Stimulated activated CD8-positive, alpha-beta memory T cell treated with anti-CD3 and anti-CD28 coated beads, Interleukin-12 subunit alpha, Interleukin-12 subunit beta, amount 100 ng/mL, for 24 hours (primary cell): Measurements from ENCODE around the gene PC.

Experiments
- DNase-seq: peaks from one replicate; pipeline ENCODE4 v3.0.0-alpha.2; 2020; ENCODE audit errors: extremely low read depth

Gene PC

DNA sequence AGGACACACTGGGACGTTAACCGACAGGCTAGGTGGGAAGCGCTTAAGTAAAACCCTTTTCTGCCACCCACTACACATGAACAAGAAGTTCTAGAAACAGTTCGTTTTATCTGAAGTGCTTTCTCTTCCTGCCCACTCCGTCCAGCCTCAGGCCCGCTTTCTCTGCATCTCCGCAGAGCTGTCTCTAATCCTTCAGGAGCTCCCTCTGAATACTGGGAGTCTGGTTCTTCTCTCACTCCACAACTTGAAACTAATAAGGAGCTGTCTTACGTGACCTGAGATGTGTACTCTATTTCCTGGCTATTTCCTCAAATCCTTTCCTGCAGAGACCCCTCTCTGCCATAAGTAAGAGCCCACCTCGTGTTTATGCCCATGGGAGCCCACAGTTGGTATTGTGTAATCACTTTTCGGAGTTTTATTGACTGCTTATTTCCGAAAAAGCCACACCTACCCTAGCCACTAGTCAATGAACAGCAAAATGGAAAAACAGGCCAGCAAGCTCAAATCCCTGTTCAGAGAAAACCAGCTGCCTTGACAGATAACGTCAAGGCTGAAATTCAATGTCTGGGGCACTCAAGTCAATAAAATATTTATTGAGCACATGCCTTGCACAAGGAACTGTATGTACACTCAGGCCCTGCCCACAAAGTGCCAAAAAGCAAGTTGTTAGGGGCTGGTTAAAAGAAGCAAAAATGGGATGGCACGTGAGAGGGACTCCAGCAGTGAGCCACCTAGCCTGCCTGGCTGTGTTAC, 4.9 kb downstream of the PC start:
- no peak for DNase-seq

DNA sequence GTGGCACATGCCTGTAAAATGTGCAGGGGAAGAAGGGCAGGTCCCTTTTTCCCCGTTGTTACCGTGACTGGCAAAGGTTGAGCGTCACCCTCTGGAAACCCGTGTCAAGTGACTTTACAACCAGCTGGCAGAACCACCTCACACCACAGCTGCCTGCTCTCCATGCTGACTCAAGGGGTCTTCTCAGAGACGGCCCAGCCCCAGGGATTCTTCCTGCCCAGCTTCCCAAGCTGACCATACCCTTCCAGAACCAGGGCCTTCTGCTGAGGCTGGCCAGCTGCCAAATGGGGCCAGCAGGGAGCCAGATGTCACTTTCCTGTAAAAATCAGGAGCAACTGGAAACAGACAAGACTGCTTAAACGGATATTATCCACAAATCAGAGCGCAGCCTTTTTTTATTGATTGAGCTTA, 6.3 kb downstream of the PC start:
- no peak for DNase-seq

DNA sequence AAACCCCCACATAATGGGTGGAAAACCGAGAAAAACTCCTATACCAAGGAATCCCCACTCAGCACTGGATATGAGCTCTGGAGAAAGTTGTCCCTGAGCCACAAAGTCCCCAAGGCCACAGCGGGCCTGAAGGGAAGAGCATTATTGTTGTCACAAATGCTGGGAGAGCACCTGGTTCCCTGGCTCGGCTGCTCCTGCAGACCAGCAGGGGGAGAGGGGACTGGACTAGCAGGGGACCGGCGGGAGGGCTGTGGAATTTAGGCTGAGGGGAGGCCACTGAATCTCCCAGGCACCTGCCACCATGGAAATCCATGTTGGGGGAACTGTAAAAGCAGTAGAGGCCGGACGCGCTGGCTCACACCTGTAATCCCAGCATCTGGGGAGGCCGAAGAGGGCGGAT, 7.0 kb downstream of the PC start:
- no peak for DNase-seq

DNA sequence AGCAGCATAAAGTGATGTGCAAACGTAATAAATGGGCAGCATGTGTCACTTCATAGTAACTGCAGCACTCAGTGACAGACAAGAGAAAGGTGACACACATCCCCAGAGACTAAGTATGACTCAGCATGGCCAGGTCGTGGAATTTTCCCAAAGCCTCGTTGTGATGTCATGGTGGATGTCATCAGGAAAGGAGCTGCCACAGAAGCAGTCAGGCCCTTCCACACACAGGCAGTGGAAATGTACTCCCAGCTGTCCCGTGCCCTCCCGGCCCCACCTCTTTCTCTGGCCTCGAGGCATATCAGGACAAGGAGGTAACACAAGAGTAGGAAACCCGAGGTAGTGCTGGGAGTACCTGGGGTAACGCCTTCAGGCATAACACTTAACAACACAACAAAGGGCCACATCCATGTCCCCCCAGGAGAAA, 8.1 kb downstream of the PC start:
- no peak for DNase-seq

DNA sequence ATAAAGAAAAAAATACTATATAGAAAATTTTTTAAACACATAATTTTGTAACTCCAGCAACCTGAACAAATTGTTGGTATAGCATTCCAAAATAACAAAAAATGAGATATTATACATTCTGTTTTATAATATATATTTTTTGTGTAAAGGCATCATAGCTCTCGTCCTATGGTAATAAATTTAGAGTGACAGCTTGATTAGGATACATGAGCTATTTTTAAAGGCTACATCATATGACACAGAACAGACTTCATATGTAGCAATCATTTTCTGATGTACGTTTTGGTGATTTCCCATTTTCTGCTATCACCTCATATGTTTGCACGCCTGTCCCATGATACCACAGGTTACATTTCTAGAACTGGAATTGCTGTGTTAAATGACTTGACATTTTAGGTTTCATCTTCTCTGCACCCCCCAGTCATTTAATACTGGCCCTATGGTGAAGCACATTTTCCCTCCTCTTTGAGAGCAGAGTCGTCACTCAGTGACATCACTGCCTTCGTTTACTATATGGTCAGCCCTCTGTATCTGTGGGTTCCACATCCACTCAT, 19.5 kb downstream of the PC start:
- no peak for DNase-seq

DNA sequence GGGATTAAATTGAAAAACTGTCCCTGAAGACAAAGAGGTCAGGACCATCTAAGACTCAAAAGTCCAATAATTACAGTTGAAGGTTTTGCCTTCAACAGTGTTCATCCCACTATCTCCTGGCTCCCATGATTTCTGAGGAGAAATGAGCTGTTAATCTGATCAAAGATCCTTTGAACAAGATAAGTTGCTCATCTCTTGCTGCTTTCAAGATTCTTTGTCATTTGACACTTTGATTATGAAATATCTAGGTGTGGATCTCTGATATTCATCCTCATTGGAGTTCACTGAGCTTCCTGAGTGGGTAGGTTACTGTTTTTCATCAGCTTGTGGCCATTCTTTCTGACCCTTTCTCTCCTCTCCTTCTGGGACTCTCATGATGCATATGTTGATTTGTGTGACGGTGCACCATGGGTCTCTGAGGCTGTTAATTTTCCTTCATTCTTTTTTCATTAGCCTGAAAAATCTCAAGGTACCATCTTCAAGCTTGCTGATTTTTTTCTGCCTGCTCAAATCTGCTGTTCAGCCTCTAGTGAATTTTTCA, 20.9 kb downstream of the PC start:
- no peak for DNase-seq

DNA sequence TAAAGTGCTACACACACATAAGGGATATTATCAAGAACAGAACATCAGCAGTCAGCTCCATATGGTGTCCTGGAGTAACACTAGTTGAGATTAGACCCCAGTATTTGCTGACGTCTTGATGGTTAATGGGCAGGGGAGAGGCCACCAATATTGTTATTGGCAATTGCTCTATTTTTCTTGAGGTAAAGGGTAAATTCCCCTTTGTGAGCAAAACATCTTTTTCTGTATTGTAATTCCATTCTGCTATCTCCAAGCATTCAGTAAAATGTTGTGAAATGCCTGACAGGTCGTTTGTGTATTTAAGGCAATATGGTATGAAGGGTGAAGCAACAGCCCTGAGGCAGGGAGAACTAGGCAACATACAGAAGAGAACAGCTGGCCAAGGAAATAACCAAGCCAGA, 21.9 kb downstream of the PC start:
- no peak for DNase-seq

DNA sequence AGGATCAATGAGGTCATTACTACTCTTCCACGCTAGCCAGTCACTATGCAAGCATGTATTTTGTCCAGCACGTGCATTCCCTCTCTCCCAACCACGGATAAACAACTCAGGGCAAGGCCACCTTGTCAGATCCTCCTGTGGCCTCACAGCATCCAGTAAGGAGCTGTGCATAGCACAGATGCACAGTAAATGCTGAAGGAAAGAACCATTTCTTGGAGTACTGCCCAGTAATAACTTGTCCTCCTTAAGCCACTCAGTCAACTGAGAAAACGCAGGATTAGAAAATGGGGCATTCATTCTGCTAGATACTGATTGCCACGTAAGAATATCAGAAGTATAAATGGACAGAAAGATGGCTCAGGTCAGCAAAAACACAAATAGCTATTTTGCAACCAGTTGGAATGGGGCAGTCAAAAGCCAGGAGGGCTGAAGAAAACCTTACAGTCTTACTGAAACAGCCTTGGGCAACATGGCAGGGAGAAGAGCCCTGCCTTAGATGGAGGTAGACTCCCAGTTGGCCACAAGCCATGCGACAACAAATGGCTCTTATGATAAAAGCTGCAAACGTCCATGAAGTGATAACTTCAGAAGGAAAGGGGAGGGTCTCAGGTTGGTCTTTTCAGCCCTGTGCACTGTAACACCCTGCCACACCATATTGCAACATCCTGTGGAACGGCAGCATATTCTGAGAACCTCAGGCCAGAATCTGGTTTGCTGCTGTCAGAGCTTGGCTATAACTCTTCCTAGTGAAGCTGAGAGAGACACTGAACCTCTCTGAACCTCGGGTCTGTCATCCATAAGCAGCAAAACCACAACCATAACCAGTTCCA, 23.0 kb downstream of the PC start:
- DNase-seq: no peak

DNA sequence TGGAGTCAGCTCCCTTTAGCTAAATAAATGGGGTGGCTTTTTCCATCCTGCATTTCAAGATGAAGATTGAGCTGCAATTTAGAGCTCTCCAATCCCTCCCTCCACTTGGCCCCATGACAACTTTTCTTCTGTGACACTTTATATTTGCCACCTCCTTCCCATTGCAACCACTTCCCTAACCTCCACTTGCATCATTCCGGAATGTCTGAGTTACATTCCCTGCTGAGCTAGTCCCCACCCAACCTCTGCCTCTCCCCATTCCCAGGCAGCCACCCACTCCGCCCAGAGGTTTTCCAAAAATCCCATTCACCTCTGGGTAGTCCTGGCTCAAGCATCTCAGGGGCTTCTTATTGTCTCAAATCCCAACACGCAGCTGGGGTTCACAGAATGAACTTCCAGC, 24.7 kb downstream of the PC start:
- no peak for DNase-seq

DNA sequence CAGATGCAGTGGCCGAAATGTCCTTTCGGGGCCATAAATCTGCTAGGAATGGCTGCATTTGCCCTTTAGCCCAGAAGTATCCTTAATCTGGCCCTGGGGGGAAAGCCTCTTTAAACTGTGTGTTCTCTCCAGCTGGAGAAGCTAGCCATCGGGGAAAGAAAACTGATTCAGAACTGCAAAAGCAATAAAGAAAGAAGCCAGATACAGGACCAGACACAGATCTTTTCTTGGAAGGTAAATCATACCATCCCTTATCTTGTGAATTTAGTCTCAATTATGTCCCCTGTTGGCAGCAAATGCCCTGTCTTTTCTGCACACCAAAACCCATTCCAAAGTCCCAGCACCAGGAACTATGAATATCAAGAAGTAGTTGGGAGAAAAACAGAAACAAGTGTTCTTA, 25.6 kb downstream of the PC start:
- no peak for DNase-seq

DNA sequence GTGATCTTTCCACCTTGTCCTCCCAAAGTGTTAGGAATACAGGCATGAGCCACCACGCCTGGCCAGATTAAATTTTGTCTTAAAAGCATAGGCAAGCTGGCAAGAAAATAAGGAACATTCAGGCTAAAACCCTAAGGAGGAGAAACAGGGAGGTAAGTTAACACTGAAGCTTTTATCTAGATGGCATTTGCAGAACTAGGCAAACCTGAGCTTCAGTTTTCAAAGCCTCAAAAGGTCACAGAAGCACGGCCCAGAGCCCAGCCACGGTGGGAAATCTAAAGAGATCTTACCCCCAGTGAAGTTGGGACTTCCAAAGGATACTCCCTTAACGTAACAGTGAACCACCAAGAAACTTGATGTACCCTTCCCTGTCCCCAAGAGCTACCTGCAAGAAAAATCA, 28.4 kb downstream of the PC start:
- no peak for DNase-seq

DNA sequence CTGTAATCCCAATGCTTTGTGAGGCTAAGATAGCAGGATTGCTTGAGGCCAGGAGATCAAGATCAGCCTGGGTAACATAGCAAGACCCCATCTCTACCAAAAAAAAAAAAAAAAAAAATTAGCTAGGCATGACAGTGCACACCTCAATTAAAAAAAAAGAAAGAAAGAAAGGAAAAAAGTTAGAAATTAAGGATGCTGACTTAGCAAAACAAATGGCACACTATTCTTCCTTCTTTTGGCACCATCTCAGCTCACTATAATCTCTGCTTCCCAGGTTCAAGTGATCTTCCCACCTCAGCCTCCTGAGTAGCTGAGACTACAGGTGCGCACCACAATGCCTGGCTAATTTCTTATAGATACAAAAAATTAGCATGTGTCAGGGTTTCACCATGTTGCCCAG, 33.9 kb downstream of the PC start:
- DNase-seq: no peak

DNA sequence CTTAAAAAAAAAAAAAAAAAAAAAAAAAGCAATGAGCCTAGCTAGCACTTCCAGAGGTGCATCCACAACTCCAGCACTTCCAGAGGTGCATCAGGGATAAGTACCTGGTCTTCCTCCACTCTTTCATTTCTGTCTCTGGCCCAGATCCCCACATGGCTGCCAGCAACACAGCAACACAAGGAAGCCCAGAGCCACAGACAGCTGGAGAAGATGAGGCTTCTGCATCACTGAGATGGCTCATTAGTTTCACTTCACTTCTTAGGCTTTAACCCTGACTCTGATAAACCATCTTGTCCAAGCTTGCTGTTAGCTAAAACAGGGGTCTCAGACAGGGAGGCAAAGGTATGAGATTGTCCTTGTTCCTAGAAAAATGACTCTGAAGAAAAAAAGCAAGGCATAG, 35.6 kb downstream of the PC start:
- no peak for DNase-seq

DNA sequence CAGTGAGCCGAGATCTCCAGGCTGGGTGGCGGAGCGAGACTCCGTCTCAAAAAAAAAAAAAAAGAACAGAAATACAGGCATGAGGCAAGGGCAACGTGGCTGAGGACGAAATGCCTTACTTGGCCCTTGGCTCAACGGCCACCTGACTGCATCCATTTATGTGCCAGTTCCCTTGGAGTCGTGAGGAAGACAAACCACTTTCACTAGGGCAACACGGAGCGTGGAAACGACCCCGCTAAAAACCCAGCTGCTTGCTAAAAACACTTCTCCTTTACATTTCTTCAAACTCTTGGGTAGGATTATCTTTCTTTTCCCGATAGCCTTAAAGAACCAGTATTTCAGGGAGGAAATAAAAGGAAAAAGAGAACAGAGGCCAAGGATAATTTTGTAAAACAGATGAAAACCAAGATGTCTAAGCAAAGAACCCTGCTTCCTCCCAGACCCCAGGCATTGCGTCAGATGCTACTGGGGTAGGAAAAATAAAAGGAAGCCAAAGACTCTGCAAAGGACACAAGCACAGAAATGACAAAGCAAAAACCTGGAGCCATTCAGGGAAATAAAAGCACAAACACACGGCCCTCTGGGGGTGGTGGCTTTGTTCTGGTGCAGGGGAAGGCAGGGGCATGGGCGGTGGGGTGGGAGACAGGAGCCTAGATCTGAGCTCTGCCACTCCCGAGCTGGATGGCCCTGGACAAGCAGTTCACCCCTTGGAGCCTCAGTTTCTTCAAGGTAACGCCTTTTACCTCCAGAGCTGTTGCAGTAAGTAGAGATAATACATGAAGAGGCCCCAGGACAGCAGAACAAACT, 37.0 kb downstream of the PC start:
- DNase-seq: no peak

DNA sequence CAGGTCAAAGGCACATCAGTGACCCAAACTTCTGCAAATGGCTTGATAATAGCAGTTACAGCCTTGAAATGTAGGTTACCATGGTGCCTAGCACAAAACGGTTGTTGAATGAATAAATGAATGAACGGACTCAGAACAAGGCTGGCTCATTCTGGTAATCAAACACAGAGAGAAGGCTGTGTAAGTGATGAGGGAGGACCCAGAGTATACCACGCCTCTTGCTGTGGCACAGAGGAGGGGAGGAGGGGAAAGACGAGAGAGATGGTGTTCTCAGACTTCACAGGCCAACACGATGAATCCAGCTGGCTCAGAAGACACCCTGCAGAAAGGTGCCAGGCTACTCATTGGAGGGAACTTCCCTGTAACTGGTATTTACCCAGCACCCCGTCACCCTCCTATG, 38.3 kb downstream of the PC start:
- no peak for DNase-seq

DNA sequence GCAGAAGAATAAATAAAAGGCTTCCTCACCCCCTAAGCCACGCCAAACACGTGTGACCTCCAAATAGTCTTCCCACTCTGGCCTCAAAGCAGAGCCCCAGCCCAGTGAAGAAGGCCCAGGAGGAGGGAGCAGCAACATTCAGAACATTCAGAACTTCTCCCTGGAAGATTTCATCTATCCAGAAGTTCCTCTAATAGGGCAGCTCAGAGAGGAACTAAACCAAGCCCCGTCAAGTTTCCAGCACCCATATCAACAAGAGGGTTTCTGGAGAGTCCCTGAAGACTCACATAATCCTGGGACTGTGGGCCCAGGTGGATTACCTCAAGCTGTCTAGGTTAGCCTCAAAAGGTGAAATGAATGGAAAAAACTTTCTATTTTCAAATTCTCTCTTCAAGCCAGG, 39.4 kb downstream of the PC start:
- DNase-seq: no peak

DNA sequence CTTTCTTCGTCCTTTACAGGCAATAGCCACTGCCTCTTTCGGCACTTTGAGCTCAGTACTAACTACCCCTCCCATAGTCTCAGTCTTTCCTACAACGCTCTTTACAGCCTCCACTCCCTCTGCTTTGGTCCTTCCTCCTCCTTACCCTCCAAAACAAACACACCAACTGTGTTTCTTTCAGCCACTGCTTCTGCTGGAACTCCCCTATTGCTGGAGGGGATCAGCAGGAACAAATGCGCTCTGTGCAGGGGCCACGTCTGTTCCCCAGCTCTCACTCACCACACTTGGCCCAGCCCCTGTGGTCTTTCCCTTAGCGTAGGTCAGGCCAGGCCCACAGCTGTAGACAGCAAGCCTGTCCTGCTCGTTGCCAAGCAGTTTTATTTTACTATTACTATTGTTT, 42.3 kb downstream of the PC start:
- DNase-seq: no peak

DNA sequence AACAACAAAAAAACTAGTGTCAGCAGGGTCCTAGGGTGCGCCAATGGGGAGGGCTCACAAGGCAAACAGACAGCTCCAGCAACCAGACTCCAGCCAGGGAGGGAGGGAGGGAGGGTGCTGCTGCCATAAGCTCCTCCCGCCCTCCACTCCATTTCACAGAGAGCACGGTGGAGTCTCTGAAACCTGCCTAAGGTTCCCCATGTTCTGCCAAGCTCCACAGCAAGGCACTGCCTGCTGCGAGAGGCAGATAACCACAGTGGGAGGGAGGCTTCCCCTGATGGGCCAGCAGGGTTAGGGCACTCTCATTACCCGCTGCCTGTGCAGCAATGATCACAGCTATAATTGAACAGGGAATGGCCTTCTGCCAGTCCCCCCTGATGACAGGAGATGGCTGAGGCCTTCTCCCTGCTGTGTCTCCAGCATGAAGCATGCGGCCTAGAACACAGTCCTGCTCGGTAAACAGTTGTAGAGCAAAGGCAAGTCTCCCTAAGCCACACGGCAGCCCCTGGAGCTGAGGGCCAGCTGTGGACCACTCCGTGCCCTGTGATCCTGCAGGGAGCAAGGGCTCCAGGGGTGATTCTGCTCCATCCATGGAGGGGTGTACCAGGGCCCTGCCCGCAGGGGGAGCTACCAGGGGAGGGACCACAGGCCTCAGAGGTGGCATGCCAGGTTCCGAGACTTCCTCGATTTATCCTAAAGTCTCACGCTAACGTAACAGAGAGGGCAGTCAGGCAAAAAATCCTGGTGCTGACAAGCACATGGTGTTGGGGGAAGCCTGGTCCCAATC, 42.9 kb downstream of the PC start:
- no peak for DNase-seq

DNA sequence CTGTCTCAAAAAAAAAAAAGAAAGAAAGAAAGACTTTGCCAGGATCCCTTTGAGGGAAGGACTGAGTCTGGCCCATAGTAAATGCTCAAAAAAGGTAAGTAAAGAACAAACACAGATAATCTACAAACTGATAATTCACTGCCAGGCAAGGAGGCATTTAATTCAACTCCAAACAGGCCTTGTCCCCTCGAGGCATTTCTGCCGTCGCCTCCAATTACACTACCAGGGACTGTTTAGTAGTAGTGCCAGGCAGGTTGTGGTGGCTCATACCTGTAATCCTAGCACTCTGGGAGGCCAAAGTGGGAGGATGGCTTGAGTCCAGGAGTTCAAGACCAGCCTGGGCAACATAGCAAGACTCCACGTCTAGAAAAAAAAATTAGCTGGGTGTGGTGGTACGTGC, 43.7 kb downstream of the PC start:
- no peak for DNase-seq

DNA sequence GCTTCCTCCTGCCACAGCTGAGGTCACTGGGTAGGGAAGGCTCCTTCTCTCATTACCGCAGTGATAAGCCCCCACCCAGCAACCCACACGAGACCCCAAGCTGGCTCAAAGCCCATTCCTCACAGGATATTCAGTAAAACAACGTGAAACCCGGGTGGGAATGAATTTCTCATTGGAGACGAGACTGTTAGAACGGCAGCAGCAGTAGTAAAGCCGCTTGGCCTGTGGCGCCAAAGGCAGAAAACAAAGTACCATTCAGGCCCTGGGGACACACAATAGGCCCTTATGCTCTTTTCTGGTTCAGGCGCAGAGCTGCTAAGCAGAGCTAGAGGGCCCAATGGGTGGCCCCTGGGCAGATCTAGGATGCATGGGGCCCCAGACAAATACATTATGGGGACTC, 45.3 kb downstream of the PC start:
- DNase-seq: no peak

DNA sequence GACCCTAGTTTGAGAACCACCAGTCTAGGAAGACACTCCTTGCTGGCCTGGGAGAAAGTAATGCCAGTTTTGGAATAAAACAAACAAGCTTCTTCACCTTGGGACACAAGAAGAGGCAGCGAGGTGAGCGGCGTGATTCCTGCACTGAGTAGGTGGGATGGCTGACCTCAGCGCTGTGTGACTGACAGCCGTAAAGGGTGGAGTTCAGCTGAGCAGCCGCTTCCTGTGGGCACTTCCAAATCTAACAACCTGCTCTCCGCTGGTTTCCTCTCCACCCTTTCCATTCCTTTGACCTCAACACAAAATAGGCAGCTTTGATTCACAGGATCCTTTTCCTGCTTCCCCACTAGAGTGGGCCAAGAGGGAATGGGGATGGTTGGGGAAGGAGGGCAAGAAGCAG, 45.8 kb downstream of the PC start:
- no peak for DNase-seq
